GM12873 (cell line): Measurements from ENCODE around the gene KNCN.

ENCODE experiments used
- CTCF ChIP-seq: IDR thresholded peaks from 2 replicates; pipeline ENCODE4 v1.5.1; 2012; ENCODE audit warnings: low read depth, mild to moderate bottlenecking, moderate library complexity, low read length, control low read depth; ENCODE audit not compliant: insufficient read depth; ENCODE audit errors: missing control alignments

The KNCN gene

GRCh38 chr1:46506470-46507219 lies 44.8 kb downstream of the KNCN start:
- no peak for TF ChIP-seq CTCF

DNA sequence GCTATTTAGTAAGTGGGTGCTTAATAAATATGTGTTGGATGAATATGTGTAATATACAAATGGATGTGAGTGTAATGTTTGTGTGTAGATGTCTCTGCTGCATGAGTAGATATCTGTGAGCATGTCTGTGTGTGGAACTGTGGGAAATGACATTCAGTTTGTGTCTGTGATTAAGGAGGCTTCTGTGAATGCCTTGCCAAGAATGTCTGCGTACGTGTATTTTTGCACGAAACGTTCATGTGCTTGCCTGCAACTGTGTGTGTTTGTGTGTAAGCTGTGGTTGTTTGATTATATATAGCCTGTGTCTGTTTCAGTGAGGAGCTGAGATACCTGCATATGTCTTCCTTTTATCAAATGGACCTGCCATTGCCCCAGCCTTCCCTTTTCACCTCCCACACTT lies 48.0 kb downstream of the KNCN start:
- no peak for TF ChIP-seq CTCF

- TF ChIP-seq CTCF: no peak
Measured at GRCh38 chr1:46501528-46501927, 49.9 kb downstream of the KNCN start.

DNA sequence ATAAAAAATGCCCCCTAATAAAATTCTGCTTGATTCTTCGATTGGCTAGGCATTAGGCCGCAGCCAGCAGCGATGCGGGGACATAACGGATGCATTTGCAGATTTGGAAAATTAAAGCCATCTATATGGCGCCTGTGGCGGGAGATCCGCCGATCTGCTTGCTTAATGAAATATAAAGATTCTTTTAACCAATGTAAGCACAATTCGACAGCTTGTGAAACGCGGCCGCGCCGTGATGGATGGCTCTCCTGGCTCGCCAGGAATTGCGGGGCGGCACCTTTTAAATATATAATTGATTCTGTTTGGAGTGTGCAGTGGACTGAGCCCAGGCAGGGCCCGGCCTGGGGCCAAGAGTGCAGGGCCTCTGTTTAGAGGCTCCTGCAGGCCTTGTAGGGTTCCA lies 53.8 kb downstream of the KNCN start:
- no peak for TF ChIP-seq CTCF

DNA sequence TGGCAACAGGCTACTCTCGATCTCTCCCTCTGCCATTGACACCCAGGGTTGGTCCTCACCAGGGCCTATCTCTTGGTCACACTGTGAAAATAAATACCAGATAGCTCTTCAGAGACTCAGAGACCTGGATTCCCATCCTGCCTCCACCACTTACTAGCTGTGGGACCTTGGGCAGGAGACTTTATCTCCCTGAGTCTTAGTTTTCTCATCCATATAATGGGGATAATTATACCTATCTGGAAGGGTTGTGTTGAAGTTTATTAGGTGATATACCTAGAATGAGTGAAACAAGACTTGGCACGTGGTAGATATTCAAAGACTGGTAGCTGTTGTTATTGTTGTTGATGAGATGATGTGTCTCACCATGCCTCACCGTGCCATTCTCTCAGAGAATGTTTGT lies 54.4 kb downstream of the KNCN start:
- TF ChIP-seq CTCF: no peak

GRCh38 chr1:46496505-46496904 lies 54.9 kb downstream of the KNCN start:
- TF ChIP-seq CTCF: no peak

GRCh38 chr1:46495778-46496177 lies 55.7 kb downstream of the KNCN start:
- TF ChIP-seq CTCF: no peak
